GM12801 (cell line): ENCODE results near the gene KCNG2.

ENCODE experiments used
- TF ChIP-seq, protein P1 (sequence below): IDR thresholded peaks from one replicate; pipeline ENCODE4 v1.5.1; 2011; ENCODE audit warnings: control low read depth; ENCODE audit not compliant: insufficient read length; ENCODE audit errors: extremely low read depth

Gene KCNG2

DNA sequence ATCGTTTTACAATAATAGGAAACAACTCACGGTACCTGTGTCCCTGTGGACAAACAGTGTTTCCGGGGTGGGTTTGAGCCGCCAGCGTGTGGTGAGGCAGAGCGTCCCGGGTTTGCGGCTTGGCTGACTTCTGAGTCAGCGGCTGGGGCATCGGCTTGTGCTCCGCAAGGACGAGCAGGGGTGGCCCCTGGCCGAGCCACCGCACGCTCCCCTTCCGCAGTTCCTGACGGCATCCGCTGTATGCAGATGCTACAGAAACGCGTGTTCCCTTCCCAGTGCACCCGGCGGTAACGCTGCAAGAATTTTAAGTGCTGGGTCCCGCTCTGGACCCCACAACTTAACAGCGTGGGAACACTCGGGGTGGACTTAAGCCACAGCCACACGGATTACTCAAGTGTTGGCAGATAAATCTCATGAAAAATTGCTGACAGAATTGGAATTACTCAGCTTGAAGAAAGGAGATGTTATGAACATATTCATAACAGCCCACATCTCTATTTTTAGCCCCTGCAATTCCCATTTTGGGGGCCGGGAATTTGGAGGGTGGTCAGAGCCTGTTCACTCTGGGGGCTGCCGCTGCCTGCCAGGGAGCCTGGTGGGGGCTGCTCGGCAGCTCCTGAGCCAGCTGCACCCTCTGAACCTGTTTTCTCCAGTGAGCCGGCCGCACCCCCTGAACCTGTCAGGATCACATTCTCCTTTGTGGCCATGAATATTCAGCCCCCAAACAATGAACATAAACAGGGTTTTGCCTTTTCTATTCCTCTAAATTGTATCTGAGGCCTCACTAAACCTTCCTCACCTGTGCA lies 12.6 kb upstream of the KCNG2 start:
- TF ChIP-seq, protein P1, sequence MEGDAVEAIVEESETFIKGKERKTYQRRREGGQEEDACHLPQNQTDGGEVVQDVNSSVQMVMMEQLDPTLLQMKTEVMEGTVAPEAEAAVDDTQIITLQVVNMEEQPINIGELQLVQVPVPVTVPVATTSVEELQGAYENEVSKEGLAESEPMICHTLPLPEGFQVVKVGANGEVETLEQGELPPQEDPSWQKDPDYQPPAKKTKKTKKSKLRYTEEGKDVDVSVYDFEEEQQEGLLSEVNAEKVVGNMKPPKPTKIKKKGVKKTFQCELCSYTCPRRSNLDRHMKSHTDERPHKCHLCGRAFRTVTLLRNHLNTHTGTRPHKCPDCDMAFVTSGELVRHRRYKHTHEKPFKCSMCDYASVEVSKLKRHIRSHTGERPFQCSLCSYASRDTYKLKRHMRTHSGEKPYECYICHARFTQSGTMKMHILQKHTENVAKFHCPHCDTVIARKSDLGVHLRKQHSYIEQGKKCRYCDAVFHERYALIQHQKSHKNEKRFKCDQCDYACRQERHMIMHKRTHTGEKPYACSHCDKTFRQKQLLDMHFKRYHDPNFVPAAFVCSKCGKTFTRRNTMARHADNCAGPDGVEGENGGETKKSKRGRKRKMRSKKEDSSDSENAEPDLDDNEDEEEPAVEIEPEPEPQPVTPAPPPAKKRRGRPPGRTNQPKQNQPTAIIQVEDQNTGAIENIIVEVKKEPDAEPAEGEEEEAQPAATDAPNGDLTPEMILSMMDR: no peak

GRCh38 chr18:79785831-79786230 lies 11.9 kb upstream of the KCNG2 start:
- TF ChIP-seq, protein P1: no peak

GRCh38 chr18:79786304-79786703 lies 11.4 kb upstream of the KCNG2 start:
- TF ChIP-seq, protein P1: no peak

DNA sequence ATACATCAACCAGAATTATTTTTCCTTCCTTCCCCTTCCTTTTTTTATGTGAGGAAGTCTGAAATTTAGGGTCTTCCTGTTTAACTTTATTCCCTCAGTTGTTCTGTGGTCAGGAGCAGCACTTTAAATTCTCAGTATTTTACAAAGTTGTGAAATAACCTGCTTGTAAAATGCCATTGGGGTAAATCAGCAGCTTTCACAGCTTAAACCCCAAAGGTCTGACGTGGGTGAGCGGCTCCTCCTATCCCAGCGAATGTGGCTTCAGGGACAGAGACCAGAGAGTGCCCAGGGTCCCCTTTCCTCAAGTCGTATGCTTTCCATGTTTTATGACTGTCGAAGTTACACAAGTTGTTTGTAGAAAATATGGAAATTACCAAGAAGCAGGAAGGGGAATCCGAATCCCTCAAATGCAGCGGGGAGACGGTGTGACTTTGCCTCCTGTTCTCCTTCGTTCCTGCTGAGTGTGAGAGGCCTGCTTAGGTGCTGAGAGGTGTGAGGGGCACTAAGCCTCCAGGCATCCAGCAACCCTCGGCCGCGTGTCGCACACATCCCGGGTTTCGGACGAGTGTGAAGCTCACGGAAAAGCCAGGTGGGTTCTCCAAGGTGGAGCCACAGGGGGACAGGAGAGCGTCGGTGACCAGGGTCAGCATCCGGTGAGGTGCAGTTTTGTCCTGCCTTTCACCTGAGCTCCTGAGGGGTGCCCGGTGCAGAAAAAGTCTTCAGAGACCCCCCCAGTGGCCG lies 10.8 kb upstream of the KCNG2 start:
- TF ChIP-seq, protein P1: no peak

- TF ChIP-seq, protein P1: no peak
Measured at GRCh38 chr18:79787527-79787864, 10.2 kb upstream of the KCNG2 start.

- TF ChIP-seq, protein P1: no peak
Measured at GRCh38 chr18:79787865-79788733, 9.6 kb upstream of the KCNG2 start.

DNA sequence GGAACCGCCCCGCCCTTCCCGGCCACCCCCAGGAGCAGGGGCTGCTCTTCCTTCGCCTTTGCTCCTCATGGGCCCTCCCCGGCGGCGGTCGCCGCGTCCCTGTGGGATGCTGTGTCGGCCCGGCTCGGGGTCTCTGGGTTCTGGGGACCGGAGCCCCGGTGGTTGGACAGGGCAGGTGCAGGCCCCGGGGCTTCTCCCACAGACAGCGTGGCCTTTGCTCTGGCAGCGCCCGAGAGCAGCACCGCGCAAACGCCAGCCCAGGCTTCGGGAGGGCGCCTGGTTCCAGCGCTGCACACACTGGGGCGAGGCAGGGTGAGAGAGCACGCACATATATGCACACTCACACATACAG lies 9.0 kb upstream of the KCNG2 start:
- TF ChIP-seq, protein P1: no peak
